Measurements from ENCODE around the gene GATB.

Gene GATB

GRCh38 chr4:151725087-151725486 is 35.7 kb downstream of the GATB start:
- Histone ChIP-seq H2BK12ac (ENCODE audit: low read length) (no peak overlapping the region), H3K4me1 (ENCODE audit: control insufficient read depth in 2 of 2, insufficient read depth in 1 of 2, low read depth in 1 of 2, low read length in 2 of 2) (peaks cover 0 to 2% of the 10 kb centered on the region in 2 donors), H2BK5ac (ENCODE audit: low read length) (no peak overlapping the region), H3K18ac (ENCODE audit: low read length) (no peak overlapping the region), H3K14ac (ENCODE audit: low read length) (no peak overlapping the region), H2BK15ac (ENCODE audit: low read length) (no peak overlapping the region), H3K23ac (ENCODE audit: low read depth, low read length, poor library complexity) (no peak overlapping the region), H2AFZ (ENCODE audit: low read length) (no peak overlapping the region), H3K36me3 (replicated peaks in 1 of 2; ENCODE audit: control insufficient read depth in 2 of 2, insufficient read depth in 2 of 2, low read length in 2 of 2) (no peaks in the 10 kb centered on the region), H3K79me1 (ENCODE audit: low read depth, low read length) (no peaks in the 10 kb centered on the region), H3K9me3 (replicated peaks in 1 of 2; ENCODE audit: control insufficient read depth in 2 of 2, insufficient read depth in 1 of 2, low read depth in 1 of 2, low read length in 2 of 2) (no peaks in the 10 kb centered on the region), H4K8ac (ENCODE audit: low read depth, low read length) (no peak overlapping the region), H3K4ac (ENCODE audit: low read length) (no peak overlapping the region), H3K27ac (replicated peaks; ENCODE audit: low read length) (no peak overlapping the region), H3K9ac (ENCODE audit: low read depth, low read length, poor library complexity) (no peak overlapping the region), H3K4me3 (ENCODE audit: low read length in 2 of 2) (no peak overlapping the region), H4K91ac (ENCODE audit: low read depth, low read length, poor library complexity) (no peak overlapping the region), H2BK120ac (ENCODE audit: low read depth, low read length) (no peak overlapping the region), H3K4me2 (ENCODE audit: insufficient read depth, low read length, poor library complexity, severe bottlenecking) (no peak overlapping the region), H2AK5ac (ENCODE audit: low read depth, low read length) (no peak overlapping the region), H3K27me3 (ENCODE audit: control insufficient read depth in 3 of 3, insufficient read depth in 3 of 3, low read depth in 1 of 3, low read length in 3 of 3) (no peaks in the 10 kb centered on the region)
- no peak for DNase-seq (ENCODE audit: low spot score)
- no CpG with 5 or more reads among the region's 2 CpGs for WGBS, 2 donors (ENCODE audit: extremely low coverage in 2 of 2, insufficient read length in 2 of 2, insufficient replicate concordance in 1 of 2)

- Histone ChIP-seq H3K23ac (ENCODE audit: low read depth, low read length, poor library complexity) (no peak overlapping the region), H2BK15ac (ENCODE audit: low read length) (no peak overlapping the region), H3K9me3 (replicated peaks in 1 of 2; ENCODE audit: control insufficient read depth in 2 of 2, insufficient read depth in 1 of 2, low read depth in 1 of 2, low read length in 2 of 2) (peaks cover 0 to 1% of the 10 kb centered on the region in 2 donors), H3K79me1 (ENCODE audit: low read depth, low read length) (no peaks in the 10 kb centered on the region), H3K27ac (replicated peaks; ENCODE audit: low read length) (no peak overlapping the region), H3K4me1 (ENCODE audit: control insufficient read depth in 2 of 2, insufficient read depth in 1 of 2, low read depth in 1 of 2, low read length in 2 of 2) (peaks cover 5 to 14% of the 10 kb centered on the region in 2 donors), H2BK5ac (ENCODE audit: low read length) (no peak overlapping the region), H3K4me3 (ENCODE audit: low read length in 2 of 2) (no peak overlapping the region), H4K8ac (ENCODE audit: low read depth, low read length) (no peak overlapping the region), H2AFZ (ENCODE audit: low read length) (no peak overlapping the region), H3K14ac (ENCODE audit: low read length) (no peak overlapping the region), H3K36me3 (replicated peaks in 1 of 2; ENCODE audit: control insufficient read depth in 2 of 2, insufficient read depth in 2 of 2, low read length in 2 of 2) (no peaks in the 10 kb centered on the region), H2AK5ac (ENCODE audit: low read depth, low read length) (no peak overlapping the region), H4K91ac (ENCODE audit: low read depth, low read length, poor library complexity) (no peak overlapping the region), H3K27me3 (ENCODE audit: control insufficient read depth in 3 of 3, insufficient read depth in 3 of 3, low read depth in 1 of 3, low read length in 3 of 3) (no peaks in the 10 kb centered on the region), H3K9ac (ENCODE audit: low read depth, low read length, poor library complexity) (no peak overlapping the region), H3K4ac (ENCODE audit: low read length) (no peak overlapping the region), H3K4me2 (ENCODE audit: insufficient read depth, low read length, poor library complexity, severe bottlenecking) (no peak overlapping the region), H2BK120ac (ENCODE audit: low read depth, low read length) (no peak overlapping the region), H3K18ac (ENCODE audit: low read length) (no peak overlapping the region), H2BK12ac (ENCODE audit: low read length) (no peak overlapping the region)
- no CpG with 5 or more reads among the region's 2 CpGs for WGBS, 2 donors (ENCODE audit: extremely low coverage in 2 of 2, insufficient read length in 2 of 2, insufficient replicate concordance in 1 of 2)
- DNase-seq (ENCODE audit: low spot score), result no peak
Measured at GRCh38 chr4:151721916-151722315, 38.9 kb downstream of the GATB start.

GRCh38 chr4:151721466-151721865 is 39.3 kb downstream of the GATB start:
- H4K91ac ChIP-seq (ENCODE audit: low read depth, low read length, poor library complexity), result no peak overlapping the region
- H3K18ac ChIP-seq (ENCODE audit: low read length), result no peak overlapping the region
- H3K79me1 ChIP-seq (ENCODE audit: low read depth, low read length), result no peaks in the 10 kb centered on the region
- H2BK5ac ChIP-seq (ENCODE audit: low read length), result no peak overlapping the region
- no peak overlapping the region for H3K4me3 ChIP-seq (ENCODE audit: low read length in 2 of 2)
- H2BK120ac ChIP-seq (ENCODE audit: low read depth, low read length), result no peak overlapping the region
- no peak overlapping the region for H3K4me2 ChIP-seq (ENCODE audit: insufficient read depth, low read length, poor library complexity, severe bottlenecking)
- H3K27me3 ChIP-seq (ENCODE audit: control insufficient read depth in 3 of 3, insufficient read depth in 3 of 3, low read depth in 1 of 3, low read length in 3 of 3), result no peaks in the 10 kb centered on the region
- H3K14ac ChIP-seq (ENCODE audit: low read length), result no peak overlapping the region
- peaks cover 5 to 17% of the 10 kb centered on the region in 2 donors for H3K4me1 ChIP-seq (ENCODE audit: control insufficient read depth in 2 of 2, insufficient read depth in 1 of 2, low read depth in 1 of 2, low read length in 2 of 2)
- no peak overlapping the region for H2BK15ac ChIP-seq (ENCODE audit: low read length)
- H2BK12ac ChIP-seq (ENCODE audit: low read length), result no peak overlapping the region
- no peak overlapping the region for H3K9ac ChIP-seq (ENCODE audit: low read depth, low read length, poor library complexity)
- no peak overlapping the region for H2AFZ ChIP-seq (ENCODE audit: low read length)
- DNase-seq (ENCODE audit: low spot score), result no peak
- no peak overlapping the region for H3K4ac ChIP-seq (ENCODE audit: low read length)
- H4K8ac ChIP-seq (ENCODE audit: low read depth, low read length), result no peak overlapping the region
- H3K9me3 ChIP-seq (replicated peaks in 1 of 2; ENCODE audit: control insufficient read depth in 2 of 2, insufficient read depth in 1 of 2, low read depth in 1 of 2, low read length in 2 of 2), result peaks cover 0 to 1% of the 10 kb centered on the region in 2 donors
- no peaks in the 10 kb centered on the region for H3K36me3 ChIP-seq (replicated peaks in 1 of 2; ENCODE audit: control insufficient read depth in 2 of 2, insufficient read depth in 2 of 2, low read length in 2 of 2)
- no peak overlapping the region for H3K27ac ChIP-seq (replicated peaks; ENCODE audit: low read length)
- no peak overlapping the region for H3K23ac ChIP-seq (ENCODE audit: low read depth, low read length, poor library complexity)
- no peak overlapping the region for H2AK5ac ChIP-seq (ENCODE audit: low read depth, low read length)
- no CpG with 5 or more reads among the region's 7 CpGs for WGBS, 2 donors (ENCODE audit: extremely low coverage in 2 of 2, insufficient read length in 2 of 2, insufficient replicate concordance in 1 of 2)

- H3K4me1 ChIP-seq (ENCODE audit: control insufficient read depth in 2 of 2, insufficient read depth in 1 of 2, low read depth in 1 of 2, low read length in 2 of 2), result peaks cover 4 to 17% of the 10 kb centered on the region in 2 donors
- no peak overlapping the region for H2BK5ac ChIP-seq (ENCODE audit: low read length)
- H4K91ac ChIP-seq (ENCODE audit: low read depth, low read length, poor library complexity), result no peak overlapping the region
- no peak overlapping the region for H2BK15ac ChIP-seq (ENCODE audit: low read length)
- H3K9ac ChIP-seq (ENCODE audit: low read depth, low read length, poor library complexity), result no peak overlapping the region
- no peak overlapping the region for H3K4ac ChIP-seq (ENCODE audit: low read length)
- H3K18ac ChIP-seq (ENCODE audit: low read length), result no peak overlapping the region
- no peak overlapping the region for H3K4me3 ChIP-seq (ENCODE audit: low read length in 2 of 2)
- no peak overlapping the region for H2BK12ac ChIP-seq (ENCODE audit: low read length)
- H2AK5ac ChIP-seq (ENCODE audit: low read depth, low read length), result peak overlapping the region; percentile 64
- H3K9me3 ChIP-seq (replicated peaks in 1 of 2; ENCODE audit: control insufficient read depth in 2 of 2, insufficient read depth in 1 of 2, low read depth in 1 of 2, low read length in 2 of 2), result peaks cover 0 to 1% of the 10 kb centered on the region in 2 donors
- H4K8ac ChIP-seq (ENCODE audit: low read depth, low read length), result no peak overlapping the region
- no peak for DNase-seq (ENCODE audit: low spot score)
- peak overlapping the region; percentile 16 for H2BK120ac ChIP-seq (ENCODE audit: low read depth, low read length)
- no peaks in the 10 kb centered on the region for H3K27me3 ChIP-seq (ENCODE audit: control insufficient read depth in 3 of 3, insufficient read depth in 3 of 3, low read depth in 1 of 3, low read length in 3 of 3)
- no peak overlapping the region for H3K4me2 ChIP-seq (ENCODE audit: insufficient read depth, low read length, poor library complexity, severe bottlenecking)
- WGBS, 2 donors (ENCODE audit: extremely low coverage in 2 of 2, insufficient read length in 2 of 2, insufficient replicate concordance in 1 of 2), result no CpG with 5 or more reads among the region's 8 CpGs
- no peak overlapping the region for H2AFZ ChIP-seq (ENCODE audit: low read length)
- H3K14ac ChIP-seq (ENCODE audit: low read length), result peak overlapping the region; percentile 76
- no peak overlapping the region for H3K23ac ChIP-seq (ENCODE audit: low read depth, low read length, poor library complexity)
- no peaks in the 10 kb centered on the region for H3K36me3 ChIP-seq (replicated peaks in 1 of 2; ENCODE audit: control insufficient read depth in 2 of 2, insufficient read depth in 2 of 2, low read length in 2 of 2)
- H3K27ac ChIP-seq (replicated peaks; ENCODE audit: low read length), result no peak overlapping the region
- no peaks in the 10 kb centered on the region for H3K79me1 ChIP-seq (ENCODE audit: low read depth, low read length)
Measured at GRCh38 chr4:151719956-151720334, 40.9 kb downstream of the GATB start.

Measured in neuronal stem cell (in vitro differentiated cells).